H9 (cell line): ENCODE results near the gene SYVN1. TPM values are rescaled to one million over a fixed set of nuclear protein-coding genes. Genes with fewer than 3 reads are reported as not detected.

Experiments
- DNase-seq: peaks from one replicate; pipeline ENCODE4 v3.0.0-alpha.2; 2017
- H2AFZ ChIP-seq: one replicate; pipeline ENCODE4 v1.6.1; 2013; ENCODE audit warnings: mild to moderate bottlenecking, low read length, control low read depth, moderate library complexity
- H2AK5ac ChIP-seq: 2 replicates; pipeline ENCODE4 v1.6.1; 2013; ENCODE audit warnings: low read length, control low read depth, mixed read lengths; ENCODE audit not compliant: insufficient read length
- H2BK120ac ChIP-seq: one replicate; pipeline ENCODE4 v1.6.1; 2013; ENCODE audit warnings: low read depth, mild to moderate bottlenecking, low read length, control low read depth, inconsistent platforms; ENCODE audit not compliant: poor library complexity, severe bottlenecking
- H2BK12ac ChIP-seq: 2 replicates; pipeline ENCODE4 v1.6.1; 2013; ENCODE audit warnings: low read length, control low read depth, mixed read lengths, low read depth; ENCODE audit not compliant: insufficient read length
- H2BK15ac ChIP-seq: 2 replicates; pipeline ENCODE4 v1.6.1; 2013; ENCODE audit warnings: low read depth, low read length, control low read depth
- H2BK20ac ChIP-seq: one replicate; pipeline ENCODE4 v1.6.1; 2013; ENCODE audit warnings: low read depth, mild to moderate bottlenecking, low read length, control low read depth, inconsistent platforms; ENCODE audit not compliant: poor library complexity, severe bottlenecking
- H2BK5ac ChIP-seq: 2 replicates; pipeline ENCODE4 v1.6.1; 2013; ENCODE audit warnings: low read length, control low read depth, mixed read lengths; ENCODE audit not compliant: insufficient read length
- H3K14ac ChIP-seq: 2 replicates; pipeline ENCODE4 v1.6.1; 2013; ENCODE audit warnings: low read length, control low read depth; ENCODE audit not compliant: insufficient read depth
- H3K18ac ChIP-seq: 2 replicates; pipeline ENCODE4 v1.6.1; 2013; ENCODE audit warnings: low read depth, mild to moderate bottlenecking, mixed read lengths, low read length, control low read depth; ENCODE audit not compliant: insufficient read length
- H3K23ac ChIP-seq: 2 replicates; pipeline ENCODE4 v1.6.1; 2013; ENCODE audit warnings: low read length, control low read depth, mixed read lengths, low read depth; ENCODE audit not compliant: insufficient read length
- H3K23me2 ChIP-seq: 2 replicates; pipeline ENCODE4 v1.6.1; 2013; ENCODE audit warnings: low read depth, mild to moderate bottlenecking, mixed read lengths, low read length, control low read depth; ENCODE audit not compliant: insufficient read length, poor library complexity, severe bottlenecking
- H3K27ac ChIP-seq: 2 replicates; pipeline ENCODE4 v1.5.1; 2013; ENCODE audit warnings: low read length, control low read depth, mixed read lengths, low read depth; ENCODE audit not compliant: insufficient read length
- H3K27me3 ChIP-seq: 2 replicates; pipeline ENCODE4 v1.6.1; 2013; ENCODE audit warnings: low read length, control low read depth, inconsistent platforms; ENCODE audit not compliant: insufficient read depth
- H3K4ac ChIP-seq: 2 replicates; pipeline ENCODE4 v1.6.1; 2013; ENCODE audit warnings: low read depth, mild to moderate bottlenecking, control low read depth, inconsistent platforms, low read length, moderate library complexity
- H3K4me1 ChIP-seq: 2 replicates; pipeline ENCODE4 v1.6.1; 2013; ENCODE audit warnings: low read length, control low read depth, inconsistent platforms; ENCODE audit not compliant: insufficient read depth
- H3K4me2 ChIP-seq: 2 replicates; pipeline ENCODE4 v1.6.1; 2013; ENCODE audit warnings: low read length, control low read depth, mixed read lengths; ENCODE audit not compliant: insufficient read length, insufficient read depth
- H3K56ac ChIP-seq: 2 replicates; pipeline ENCODE4 v1.6.1; 2013; ENCODE audit warnings: low read depth, mild to moderate bottlenecking, mixed read lengths, low read length, control low read depth; ENCODE audit not compliant: insufficient read length
- H3K79me1 ChIP-seq: 2 replicates; pipeline ENCODE4 v1.6.1; 2013; ENCODE audit warnings: low read depth, mild to moderate bottlenecking, moderate library complexity, low read length, control low read depth, inconsistent platforms; ENCODE audit not compliant: insufficient read depth, poor library complexity, severe bottlenecking
- H3K79me2 ChIP-seq: 2 replicates; pipeline ENCODE4 v1.6.1; 2013; ENCODE audit warnings: low read length, control low read depth, inconsistent platforms; ENCODE audit not compliant: insufficient read depth
- H3K9ac ChIP-seq: 2 replicates; pipeline ENCODE4 v1.6.1; 2013; ENCODE audit warnings: low read length, control low read depth, mixed read lengths; ENCODE audit not compliant: insufficient read length; ENCODE audit errors: extremely low read depth
- H3K9me3 ChIP-seq: one replicate; pipeline ENCODE4 v1.6.1; 2013; ENCODE audit warnings: low read depth, low read length, inconsistent platforms; ENCODE audit not compliant: control insufficient read depth
- H3T11ph ChIP-seq: one replicate; pipeline ENCODE4 v1.6.1; 2013; ENCODE audit warnings: mild to moderate bottlenecking, low read length, control low read depth, inconsistent platforms
- H4K20me1 ChIP-seq: one replicate; pipeline ENCODE4 v1.6.1; 2013; ENCODE audit not compliant: control insufficient read depth, insufficient read length, insufficient read depth
- H4K5ac ChIP-seq: 2 replicates; pipeline ENCODE4 v1.6.1; 2013; ENCODE audit warnings: low read depth, mild to moderate bottlenecking, mixed read lengths, low read length, control low read depth; ENCODE audit not compliant: insufficient read length
- H4K8ac ChIP-seq: replicated peaks from 2 replicates; pipeline ENCODE4 v1.6.1; 2013; ENCODE audit warnings: low read length, control low read depth, mixed read lengths, low read depth; ENCODE audit not compliant: insufficient read length
- H4K91ac ChIP-seq: 2 replicates; pipeline ENCODE4 v1.6.1; 2013; ENCODE audit warnings: low read depth, mild to moderate bottlenecking, moderate library complexity, mixed read lengths, low read length, control low read depth; ENCODE audit not compliant: insufficient read length
- H3K27ac Mint-ChIP-seq, 3 experiments: 2 replicates in 2 of 3; 3 replicates in 1 of 3; pipeline ENCODE4 v1.8.0; 2020 to 2021; ENCODE audit warnings: mixed read lengths in 3 of 3, mild to moderate bottlenecking in 1 of 3, moderate library complexity in 1 of 3
- H3K27me3 Mint-ChIP-seq: 2 replicates; pipeline ENCODE4 v1.8.0; 2021; ENCODE audit warnings: low read depth, mild to moderate bottlenecking, moderate library complexity, mixed read lengths
- H3K36me3 Mint-ChIP-seq, 3 experiments: 2 replicates in 2 of 3; 3 replicates in 1 of 3; pipeline ENCODE4 v1.8.0; 2020 to 2021; ENCODE audit warnings: low read depth in 3 of 3, mixed read lengths in 3 of 3; ENCODE audit not compliant: insufficient read depth in 1 of 3
- H3K4me1 Mint-ChIP-seq, 2 experiments: 2 replicates each; pipeline ENCODE4 v1.8.0; 2020; ENCODE audit warnings: mixed read lengths in 2 of 2
- H3K4me3 Mint-ChIP-seq, 2 experiments: 2 replicates in 1 of 2; 3 replicates in 1 of 2; pipeline ENCODE4 v1.8.0; 2020 to 2021; ENCODE audit warnings: mild to moderate bottlenecking in 2 of 2, mixed read lengths in 2 of 2, moderate library complexity in 1 of 2
- H3K9me3 Mint-ChIP-seq, 2 experiments: 2 replicates in 1 of 2; 3 replicates in 1 of 2; pipeline ENCODE4 v1.8.0; 2020; ENCODE audit warnings: mild to moderate bottlenecking in 2 of 2, mixed read lengths in 2 of 2, moderate library complexity in 1 of 2
- CTCF ChIP-seq: fragments of 200-600 bp; sonication (generic); conservative IDR thresholded peaks from 3 replicates; pipeline ENCODE4 v1.8.0; 2021; ENCODE audit warnings: antibody characterized with exemption, mild to moderate bottlenecking
- WGBS: extraction: QIAGEN DNeasy Blood & Tissue Kit; methylation state at CpG from one replicate; pipeline ENCODE4 v1.1.7; 2013; ENCODE audit warnings: missing lambda C conversion rate, low lambda C conversion rate, mixed read lengths; ENCODE audit not compliant: insufficient read length; ENCODE audit errors: extremely low coverage; 5-methylcytosine and 5-hydroxymethylcytosine counted together
- total RNA-seq: library from RNA; stranded (reverse); gene quantifications from 2 replicates; pipeline ENCODE4 v1.2.1, GENCODE V29; 2021

Gene SYVN1
- total RNA-seq, 1 experiment from 2014 or later = 31.6 TPM

DNA sequence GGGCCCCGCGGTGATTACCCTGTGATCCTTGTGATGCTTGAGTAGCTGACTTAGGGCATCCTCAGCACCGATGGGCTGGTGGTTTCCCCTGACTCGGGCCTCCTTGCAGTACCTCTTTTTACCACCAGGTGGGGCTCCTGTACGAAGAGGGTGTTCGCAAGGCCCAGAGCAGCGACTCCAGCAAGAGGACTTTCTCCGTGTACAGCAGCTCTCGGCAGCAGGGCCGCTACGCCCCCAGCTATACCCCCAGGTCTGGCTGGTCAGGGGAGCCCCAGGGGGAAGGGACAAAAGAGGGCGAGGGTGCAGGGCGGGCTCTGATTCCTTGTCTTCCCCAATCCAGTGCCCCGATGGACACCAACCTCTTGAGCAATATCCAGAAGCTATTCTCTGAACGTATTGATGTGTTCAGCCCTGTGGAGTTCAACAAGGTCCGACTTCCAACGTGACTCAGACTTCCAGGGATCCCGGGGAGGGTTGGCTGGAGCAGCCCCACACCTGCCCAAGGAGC is 23.9 kb downstream of the SYVN1 start:
- Histone ChIP-seq H3K23me2 (peaks cover 13% of the 10 kb centered on the region), H3K56ac (no peak overlapping the region), H2BK5ac (no peak overlapping the region), H3K27me3 (no peaks in the 10 kb centered on the region), H3T11ph (no peak overlapping the region), H3K79me1 (no peaks in the 10 kb centered on the region), H3K23ac (no peak overlapping the region), H4K20me1 (no peaks in the 10 kb centered on the region), H3K4me2 (no peak overlapping the region), H4K5ac (no peak overlapping the region), H3K79me2 (no peaks in the 10 kb centered on the region), H3K9me3 (no peaks in the 10 kb centered on the region), H2AK5ac (no peak overlapping the region), H4K91ac (no peak overlapping the region), H2BK15ac (no peak overlapping the region), H3K27ac (no peak overlapping the region), H3K14ac (no peak overlapping the region), H3K4me1 (no peaks in the 10 kb centered on the region), H2BK12ac (no peak overlapping the region), H3K4ac (no peak overlapping the region), H4K8ac (no peak overlapping the region), H3K9ac (no peak overlapping the region), H2BK20ac (no peak overlapping the region), H2AFZ (no peak overlapping the region), H3K18ac (no peak overlapping the region), H2BK120ac (no peak overlapping the region)
- peak; percentile 92 for DNase-seq
- Mint-ChIP-seq H3K4me3 (peak overlapping the region in 1 of 2 experiments; percentile 29; a peak in 1 of 5 replicates), H3K27ac (no peak overlapping the region; a peak in 1 of 7 replicates), H3K9me3 (no peaks in the 10 kb centered on the region), H3K4me1 (peaks cover 15 to 19% of the 10 kb centered on the region in 2 experiments), H3K27me3 (no peaks in the 10 kb centered on the region), H3K36me3 (peaks cover 2 to 23% (median 15%) of the 10 kb centered on the region in 3 experiments; a peak in 6 of 7 replicates)
- no CpG with 5 or more reads among the region's 18 CpGs for WGBS
- TF ChIP-seq CTCF = peak; percentile 96
